B cell (primary cell): ENCODE results near the gene PHC3. TPM values are rescaled to one million over a fixed set of nuclear protein-coding genes. Genes with fewer than 3 reads are reported as not detected.
"Not testable (repeated sequence)": the region's sequence is repeated elsewhere in the genome, so short reads cannot be mapped to it uniquely, and the experiment has no call there.

ENCODE experiments used
- ATAC-seq: fragments of 200-7000 bp; cut with Tn5 transposase; one replicate; pipeline ENCODE4 v1.10.0; 2021; ENCODE audit warnings: low read depth, mild to moderate bottlenecking, moderate number of reproducible peaks, moderate library complexity
- CTCF ChIA-PET: fragments of 350-600 bp; sonication (Branson Sonifier 250); formaldehyde crosslinking; loops from one replicate; lab custom pipeline; 2021; ENCODE audit warnings: antibody characterized with exemption, inconsistent platforms; lab: Charles Lee
- POLR2A ChIA-PET: fragments of 350-600 bp; sonication (Branson Sonifier 250); formaldehyde crosslinking; loops from one replicate; lab custom pipeline; 2021; ENCODE audit warnings: antibody characterized with exemption; lab: Charles Lee
- DNase-seq: peaks from one replicate; pipeline ENCODE4 v3.0.0; 2013
- H2AFZ ChIP-seq: 2 replicates; pipeline ENCODE4 v1.6.1; 2012; ENCODE audit warnings: mild to moderate bottlenecking, low read depth, low read length; ENCODE audit not compliant: insufficient read depth, poor library complexity, severe bottlenecking
- H3K27ac ChIP-seq, 2 donors: 1 replicate in 1 of 2; 2 replicates in 1 of 2; pipeline ENCODE4 v1.5.1; 2012 to 2013; ENCODE audit warnings: low read length in 2 of 2, mild to moderate bottlenecking in 2 of 2, moderate library complexity in 1 of 2
- H3K27me3 ChIP-seq, 4 experiments: fragments of 200-600 bp in 1 of 4; sonication (generic) in 1 of 4; replicated peaks in 1 of 4; 1 replicate in 2 of 4; 2 replicates in 2 of 4; pipeline versions ENCODE4 v1.6.1 to v1.7.0; 2013 to 2016; ENCODE audit warnings: low read length in 3 of 4, mild to moderate bottlenecking in 2 of 4, mixed read lengths in 1 of 4, moderate library complexity in 1 of 4; ENCODE audit not compliant: insufficient read depth in 4 of 4, control insufficient read depth in 3 of 4; ENCODE audit errors: control extremely low read depth in 1 of 4
- H3K36me3 ChIP-seq, 2 experiments: replicated peaks in 1 of 2; 1 replicate in 1 of 2; 2 replicates in 1 of 2; pipeline versions ENCODE4 v1.6.1 to v1.7.1; 2013; ENCODE audit warnings: low read length in 1 of 2; ENCODE audit not compliant: insufficient read depth in 2 of 2, control insufficient read depth in 1 of 2; ENCODE audit errors: control extremely low read depth in 1 of 2, extremely low read depth in 1 of 2
- H3K4me1 ChIP-seq, 2 donors: fragments of 200-600 bp in 1 of 2; sonication (generic) in 1 of 2; 1 replicate in 1 of 2; 2 replicates in 1 of 2; pipeline versions ENCODE4 v1.5.1 to v1.6.1; 2013 to 2017; ENCODE audit warnings: low read length in 2 of 2; ENCODE audit not compliant: control insufficient read depth in 2 of 2, insufficient read depth in 2 of 2
- H3K4me2 ChIP-seq: replicated peaks from 2 replicates; pipeline ENCODE3; 2012; ENCODE audit warnings: mild to moderate bottlenecking, low read depth, low read length; ENCODE audit not compliant: poor library complexity, severe bottlenecking
- H3K4me3 ChIP-seq, 5 experiments: fragments of 200-600 bp in 1 of 5; sonication (generic) in 1 of 5; 1 replicate in 3 of 5; 2 replicates in 2 of 5; pipeline versions ENCODE4 v1.5.1 to v1.7.0; 2011 to 2016; ENCODE audit warnings: low read length in 4 of 5, mild to moderate bottlenecking in 4 of 5, low read depth in 2 of 5, control low read depth in 1 of 5, moderate library complexity in 1 of 5; ENCODE audit not compliant: insufficient read depth in 1 of 5; ENCODE audit errors: control extremely low read depth in 1 of 5, extremely low read depth in 1 of 5
- H3K79me2 ChIP-seq: fragments of 200-600 bp; sonication (generic); one replicate; pipeline ENCODE4 v1.6.0; 2016; ENCODE audit warnings: low read length; ENCODE audit not compliant: control insufficient read depth, insufficient read depth
- H3K9ac ChIP-seq: fragments of 200-600 bp; sonication (generic); 2 replicates; pipeline ENCODE4 v1.6.1; 2017; ENCODE audit warnings: mild to moderate bottlenecking, low read length, moderate library complexity
- H3K9me3 ChIP-seq, 3 donors: one replicate each; pipeline versions ENCODE4 v1.6.1 to v1.7.1; 2013; ENCODE audit warnings: low read length in 2 of 3; ENCODE audit not compliant: control insufficient read depth in 2 of 3, insufficient read depth in 1 of 3; ENCODE audit errors: control extremely low read depth in 1 of 3
- H4K20me1 ChIP-seq: 2 replicates; pipeline ENCODE4 v1.6.0; 2012; ENCODE audit warnings: mild to moderate bottlenecking, low read length; ENCODE audit not compliant: insufficient read depth, control insufficient read depth, poor library complexity, severe bottlenecking
- H3K27ac Mint-ChIP-seq: one replicate; pipeline ENCODE4 v1.8.0; 2021; ENCODE audit warnings: mixed read lengths
- H3K27me3 Mint-ChIP-seq: one replicate; pipeline ENCODE4 v1.8.0; 2021; ENCODE audit warnings: mixed read lengths
- H3K4me1 Mint-ChIP-seq: one replicate; pipeline ENCODE4 v1.8.0; 2021; ENCODE audit warnings: mixed read lengths
- H3K4me3 Mint-ChIP-seq: one replicate; pipeline ENCODE4 v1.8.0; 2021; ENCODE audit warnings: mixed read lengths
- H3K9me3 Mint-ChIP-seq: one replicate; pipeline ENCODE4 v1.8.0; 2022; ENCODE audit warnings: mixed read lengths; ENCODE audit not compliant: insufficient read depth
- CTCF ChIP-seq: fragments of 200-600 bp; IDR thresholded peaks from one replicate; pipeline ENCODE4 v1.8.0; 2022; ENCODE audit warnings: antibody characterized with exemption, mild to moderate bottlenecking
- EZH2 ChIP-seq: IDR thresholded peaks from 2 replicates; pipeline ENCODE4 v1.6.1; 2012; ENCODE audit warnings: borderline replicate concordance, low read depth, mild to moderate bottlenecking, moderate library complexity, low read length; ENCODE audit not compliant: insufficient read depth, poor library complexity, severe bottlenecking
- WGBS: methylation state at CpG from one replicate; pipeline ENCODE4 v1.1.5; 2013; ENCODE audit warnings: missing lambda C conversion rate; ENCODE audit not compliant: insufficient coverage; 5-methylcytosine and 5-hydroxymethylcytosine counted together
- intact Hi-C: fragments of 100-400 bp; cut with micrococcal nuclease; formaldehyde crosslinking; loops from one replicate; pipeline ENCODE4 v1.10.0; 2022
- polyA plus RNA-seq: library from polyadenylated mRNA; depleted of rRNA; stranded (reverse); fragments of >200 nt; gene quantifications from 2 replicates; pipeline ENCODE4 v1.2.3, GENCODE V29; 2012
- total RNA-seq, 2 donors: library from RNA; stranded (reverse); fragments of 120-200 nt in 1 of 2; gene quantifications; 1 replicate in 1 of 2; 2 replicates in 1 of 2; pipeline versions ENCODE4 v1.2.3 to v1.2.4, GENCODE V29; 2013 to 2022

PHC3 gene
- total and polyA plus RNA-seq, 2 donors (not counting 1 experiment from before 2014, with no cell fraction given): 51.8 to 159 TPM

- POLR2A ChIA-PET: no interaction called here
- no peaks in the 10 kb centered on the region for H3K36me3 ChIP-seq
- TF ChIP-seq EZH2 (no peak), CTCF (no peak)
Observed at GRCh38 chr3:170196833-170197232, 15.3 kb upstream of the PHC3 start.

GRCh38 chr3:170195759-170196158 is 14.2 kb upstream of the PHC3 start:
- intact Hi-C loops, POLR2A ChIA-PET, H3K4me3 ChIP-seq, H3K79me2 ChIP-seq, H3K27me3 ChIP-seq, H2AFZ ChIP-seq, H3K9me3 ChIP-seq, H3K9ac ChIP-seq, H4K20me1 ChIP-seq, H3K4me1 ChIP-seq, H3K27me3 Mint-ChIP-seq, H3K27ac Mint-ChIP-seq, DNase-seq, H3K27ac ChIP-seq, H3K4me1 Mint-ChIP-seq, H3K36me3 ChIP-seq, H3K9me3 Mint-ChIP-seq, H3K4me2 ChIP-seq, H3K4me3 Mint-ChIP-seq, ATAC-seq: not testable (repeated sequence)
- CTCF ChIA-PET: interaction anchor here (0.6 kb wide), 1 partner anchor 23 kb away, joined by 4 read pairs; no protein-coding TSS in a partner anchor
- 100% methylated on average over 2 of the region's 3 CpGs for WGBS

More at GRCh38 chr3:170196833-170197232, 15.3 kb upstream of the PHC3 start:
- Histone ChIP-seq H3K9me3 (peaks cover 0 to 3% (median 0%) of the 10 kb centered on the region in 3 donors), H3K9ac (no peak overlapping the region), H3K4me2 (no peak overlapping the region), H3K27me3 (no peaks in the 10 kb centered on the region), H3K4me1 (no peaks in the 10 kb centered on the region), H3K79me2 (no peaks in the 10 kb centered on the region), H3K4me3 (no peak overlapping the region), H2AFZ (no peak overlapping the region), H3K27ac (no peak overlapping the region), H4K20me1 (no peaks in the 10 kb centered on the region)
- Mint-ChIP-seq H3K27me3 (peaks cover 7% of the 10 kb centered on the region), H3K9me3 (no peaks in the 10 kb centered on the region), H3K4me1 (no peaks in the 10 kb centered on the region), H3K4me3 (no peak overlapping the region), H3K27ac (no peak overlapping the region)
- CTCF ChIA-PET: no interaction called here
- DNase-seq (no peak), ATAC-seq (no peak)
- no CpG with 5 or more reads among the region's 3 CpGs for WGBS
- intact Hi-C loops: no loop called here
